ENCODE measurements around the gene FARSB. TPM values are rescaled to one million over a fixed set of nuclear protein-coding genes. Genes with fewer than 3 reads are reported as not detected.
A peak's percentile ranks its signal among the peaks of the same experiment; 100 is the strongest.

FARSB gene
- total and polyA plus RNA-seq, 2 donors from 2014 or later, result 17.1 to 18.2 TPM

DNA sequence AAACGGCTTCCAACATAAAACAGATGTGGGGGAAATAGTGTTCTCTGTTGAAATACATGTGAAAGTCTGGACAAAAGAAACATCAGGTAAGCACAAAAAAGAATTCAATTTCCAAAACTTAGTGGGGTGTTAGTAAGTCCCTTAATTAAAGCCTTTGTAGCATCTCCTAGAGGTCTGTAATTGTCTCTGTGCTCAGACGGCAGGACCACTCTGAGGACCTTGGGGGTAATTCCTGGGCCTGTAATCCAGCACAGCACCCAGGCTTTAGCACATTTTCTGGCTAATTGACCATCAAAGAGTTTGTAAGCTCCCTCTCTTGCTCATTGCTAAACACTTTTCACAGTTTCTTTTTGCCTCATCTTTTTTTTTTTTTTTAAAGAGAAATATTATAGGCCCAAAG, 80.3 kb downstream of the FARSB start:
- DNase-seq (no peak), FAIRE-seq (no peak)
- Histone ChIP-seq H3K9ac (ENCODE audit: low read length in 3 of 3) (no peak overlapping the region), H3K27me3 (ENCODE audit: control insufficient read depth, insufficient read depth, low read length) (no peaks in the 10 kb centered on the region), H3K4me1 (ENCODE audit: control insufficient read depth in 2 of 3, insufficient read depth in 2 of 3, low read depth in 1 of 3, low read length in 3 of 3) (peaks cover 0 to 5% (median 3%) of the 10 kb centered on the region in 3 donors), H3K9me3 (ENCODE audit: control insufficient read depth in 2 of 3, insufficient read depth in 1 of 3, low read length in 3 of 3) (no peaks in the 10 kb centered on the region), H3K36me3 (ENCODE audit: control insufficient read depth in 2 of 3, insufficient read depth in 3 of 3, low read length in 3 of 3) (peaks cover 0 to 5% (median 5%) of the 10 kb centered on the region in 3 donors), H3K27ac (ENCODE audit: low read depth in 2 of 2, low read length in 2 of 2) (no peak overlapping the region), H3K4me3 (ENCODE audit: low read length in 3 of 3) (no peak overlapping the region)
- intact Hi-C loops (cut with DNase I), result no loop called here
- no peak for TF ChIP-seq CTCF (IDR thresholded peaks at IDR 0.05; ENCODE audit: borderline replicate concordance, extremely low read depth, insufficient read depth)

DNA sequence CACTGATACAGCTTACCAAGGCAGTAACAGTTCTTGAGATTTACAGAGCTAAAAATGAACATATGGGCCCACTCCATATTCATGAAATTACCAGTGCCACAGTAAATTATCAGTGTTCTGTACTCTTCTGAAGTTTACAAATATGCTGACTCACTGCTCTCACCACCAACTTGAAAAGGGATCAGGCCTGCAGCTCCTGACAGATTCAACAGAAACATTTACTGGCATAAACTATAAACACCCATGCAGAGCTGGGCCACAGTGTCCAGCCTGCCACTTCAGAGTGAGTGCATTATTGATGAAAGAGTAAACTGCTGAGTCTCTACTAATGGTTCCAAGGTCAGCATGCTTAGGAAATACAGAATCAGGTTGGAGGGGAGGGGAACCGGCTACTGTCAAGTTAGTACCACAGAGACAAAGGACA, 83.1 kb downstream of the FARSB start:
- FAIRE-seq (no peak), DNase-seq (no peak)
- peaks cover 0 to 7% (median 5%) of the 10 kb centered on the region in 3 donors for H3K36me3 ChIP-seq (ENCODE audit: control insufficient read depth in 2 of 3, insufficient read depth in 3 of 3, low read length in 3 of 3)
- no peak for TF ChIP-seq CTCF (IDR thresholded peaks at IDR 0.05; ENCODE audit: borderline replicate concordance, extremely low read depth, insufficient read depth)
- no peak overlapping the region for H3K4me3 ChIP-seq (ENCODE audit: low read length in 3 of 3)
- H3K27me3 ChIP-seq (ENCODE audit: control insufficient read depth, insufficient read depth, low read length), result no peaks in the 10 kb centered on the region
- H3K9me3 ChIP-seq (ENCODE audit: control insufficient read depth in 2 of 3, insufficient read depth in 1 of 3, low read length in 3 of 3), result no peaks in the 10 kb centered on the region
- intact Hi-C loops (cut with DNase I), result no loop called here
- no peak overlapping the region for H3K27ac ChIP-seq (ENCODE audit: low read depth in 2 of 2, low read length in 2 of 2)
- H3K9ac ChIP-seq (ENCODE audit: low read length in 3 of 3), result no peak overlapping the region
- H3K4me1 ChIP-seq (ENCODE audit: control insufficient read depth in 2 of 3, insufficient read depth in 2 of 3, low read depth in 1 of 3, low read length in 3 of 3), result peaks cover 0 to 5% (median 3%) of the 10 kb centered on the region in 3 donors

DNA sequence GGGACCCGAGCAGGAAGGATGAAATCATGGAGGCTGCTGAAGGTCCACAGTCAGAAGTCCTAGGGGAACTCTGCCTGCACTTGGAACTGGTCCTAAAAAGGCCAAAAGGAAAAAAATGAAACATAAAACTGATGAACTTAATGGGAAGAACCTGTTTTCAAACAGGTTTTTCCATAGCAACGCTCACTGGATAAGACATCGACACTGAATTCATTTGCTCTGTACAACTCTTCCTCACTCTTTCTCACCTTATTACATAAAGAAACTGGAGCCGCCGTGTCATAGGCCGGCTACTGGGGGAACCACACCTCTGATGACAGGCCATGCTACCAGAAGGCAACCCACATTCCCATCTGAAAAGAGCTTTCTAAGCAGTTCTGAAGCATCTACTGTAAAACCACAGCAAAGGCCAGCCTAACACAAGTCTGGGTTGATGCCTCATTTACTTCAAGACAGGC, 83.6 kb downstream of the FARSB start:
- DNase-seq, result peak in 1 of 5 donors; percentile 28
- Histone ChIP-seq H3K4me1 (ENCODE audit: control insufficient read depth in 2 of 3, insufficient read depth in 2 of 3, low read depth in 1 of 3, low read length in 3 of 3) (peaks cover 0 to 5% (median 3%) of the 10 kb centered on the region in 3 donors), H3K9ac (ENCODE audit: low read length in 3 of 3) (no peak overlapping the region), H3K36me3 (ENCODE audit: control insufficient read depth in 2 of 3, insufficient read depth in 3 of 3, low read length in 3 of 3) (peaks cover 0 to 9% (median 5%) of the 10 kb centered on the region in 3 donors), H3K27ac (ENCODE audit: low read depth in 2 of 2, low read length in 2 of 2) (no peak overlapping the region), H3K4me3 (ENCODE audit: low read length in 3 of 3) (no peak overlapping the region), H3K27me3 (ENCODE audit: control insufficient read depth, insufficient read depth, low read length) (no peaks in the 10 kb centered on the region), H3K9me3 (ENCODE audit: control insufficient read depth in 2 of 3, insufficient read depth in 1 of 3, low read length in 3 of 3) (no peaks in the 10 kb centered on the region)
- no peak for FAIRE-seq
- intact Hi-C loops (cut with DNase I), result no loop called here
- no peak for TF ChIP-seq CTCF (IDR thresholded peaks at IDR 0.05; ENCODE audit: borderline replicate concordance, extremely low read depth, insufficient read depth)

DNA sequence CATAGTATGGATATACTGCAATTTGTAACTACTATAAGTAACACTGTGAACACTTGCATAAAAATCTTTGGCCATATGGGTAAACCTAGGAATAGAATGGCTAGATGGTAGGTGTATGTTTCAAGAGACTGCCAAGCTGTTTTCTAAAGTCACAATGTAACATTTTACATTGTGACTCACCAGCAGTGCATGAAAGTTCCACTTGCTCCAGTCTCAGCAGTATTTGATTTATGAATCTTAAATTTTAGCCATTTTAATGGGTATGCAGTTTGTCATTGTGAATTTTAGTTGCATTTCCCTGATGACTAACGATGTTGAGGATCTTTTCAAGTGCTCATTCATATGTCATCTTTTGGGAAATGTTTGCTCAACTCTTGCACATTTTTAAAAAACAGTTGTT, 86.1 kb downstream of the FARSB start:
- no peak for DNase-seq
- no peaks in the 10 kb centered on the region for H3K9me3 ChIP-seq (ENCODE audit: control insufficient read depth in 2 of 3, insufficient read depth in 1 of 3, low read length in 3 of 3)
- intact Hi-C loops (cut with DNase I), result no loop called here
- H3K4me1 ChIP-seq (ENCODE audit: control insufficient read depth in 2 of 3, insufficient read depth in 2 of 3, low read depth in 1 of 3, low read length in 3 of 3), result peaks cover 0 to 5% (median 3%) of the 10 kb centered on the region in 3 donors
- no peak overlapping the region for H3K9ac ChIP-seq (ENCODE audit: low read length in 3 of 3)
- FAIRE-seq, result no peak
- no peak overlapping the region for H3K4me3 ChIP-seq (ENCODE audit: low read length in 3 of 3)
- TF ChIP-seq CTCF (IDR thresholded peaks at IDR 0.05; ENCODE audit: borderline replicate concordance, extremely low read depth, insufficient read depth), result no peak
- no peaks in the 10 kb centered on the region for H3K27me3 ChIP-seq (ENCODE audit: control insufficient read depth, insufficient read depth, low read length)
- H3K36me3 ChIP-seq (ENCODE audit: control insufficient read depth in 2 of 3, insufficient read depth in 3 of 3, low read length in 3 of 3), result peaks cover 0 to 9% (median 5%) of the 10 kb centered on the region in 3 donors
- no peak overlapping the region for H3K27ac ChIP-seq (ENCODE audit: low read depth in 2 of 2, low read length in 2 of 2)

Data from kidney (tissue), 14 donors.